ENCODE results near the gene PPP1CB.
A peak's percentile ranks its signal among the peaks of the same experiment; 100 is the strongest.

Gene PPP1CB

DNA sequence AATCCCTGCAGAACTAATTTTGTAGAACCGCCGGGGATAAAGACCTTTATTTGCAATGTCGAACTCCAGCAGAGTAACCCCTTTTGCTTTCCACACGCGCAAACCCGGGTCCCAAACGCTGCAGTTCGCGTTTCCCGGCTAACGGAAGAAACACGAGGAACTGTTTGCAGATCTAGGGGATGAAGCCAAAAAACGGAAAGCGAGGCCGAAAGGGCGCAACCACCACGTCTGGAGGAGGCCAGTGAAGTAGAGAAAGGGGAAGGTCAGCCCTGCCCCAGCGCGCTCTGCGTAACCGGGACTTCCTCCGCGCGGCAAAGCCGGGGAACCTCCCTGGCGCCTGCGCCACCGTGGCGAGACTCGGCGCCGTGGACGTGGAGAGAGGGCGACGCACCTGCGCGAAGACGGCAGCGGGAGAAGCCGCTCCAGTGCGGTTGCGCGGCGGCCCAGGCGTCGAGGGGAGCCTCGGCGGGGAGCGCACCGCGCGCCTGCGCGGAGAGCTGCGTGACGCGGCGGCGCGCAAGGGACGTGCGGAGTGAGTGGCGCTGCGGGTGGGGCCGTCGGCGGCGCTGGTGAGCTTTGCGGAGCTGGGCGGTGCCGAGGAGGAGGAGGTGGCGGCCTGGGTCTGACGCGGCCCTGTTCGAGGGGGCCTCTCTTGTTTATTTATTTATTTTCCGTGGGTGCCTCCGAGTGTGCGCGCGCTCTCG is at the start of gene PPP1CB:
TSS of gene PPP1CB (plus strand) at position 579 of the 704 bp plus-strand sequence. CDS start 295 bp downstream, outside the sequence.
- Histone ChIP-seq H3K4me3 (peak within 1 kb of the TSS; percentile 84 to 100 (median 96)), H3K27ac (peak within 1 kb of the TSS; percentile 97 to 100 (median 100))

DNA sequence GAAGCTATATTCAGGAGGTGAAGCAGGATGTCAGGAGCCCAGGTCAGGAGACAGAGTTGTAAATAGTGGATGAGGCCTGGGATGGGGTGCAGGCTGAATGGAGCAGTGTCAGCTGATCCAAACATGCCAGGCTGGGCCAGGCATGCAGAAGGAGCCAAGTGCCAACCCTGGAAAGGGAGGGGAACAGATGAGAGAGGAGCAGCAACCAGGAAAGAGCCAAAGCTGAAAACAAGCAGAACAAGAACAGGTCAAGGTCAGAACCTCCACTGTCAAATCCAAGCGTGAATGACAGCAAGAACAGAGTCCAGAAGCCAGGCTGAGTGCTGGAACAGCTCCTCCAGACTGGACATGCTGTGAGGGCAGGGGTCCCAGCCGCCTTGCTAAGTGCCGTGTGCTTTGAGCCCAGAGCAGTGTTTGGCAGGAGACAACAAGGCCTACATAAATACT is 49.2 kb upstream of the PPP1CB start:
- peak overlapping the region in 10 of 21 experiments; percentile 19 to 67 (median 46) for H3K27ac ChIP-seq

DNA sequence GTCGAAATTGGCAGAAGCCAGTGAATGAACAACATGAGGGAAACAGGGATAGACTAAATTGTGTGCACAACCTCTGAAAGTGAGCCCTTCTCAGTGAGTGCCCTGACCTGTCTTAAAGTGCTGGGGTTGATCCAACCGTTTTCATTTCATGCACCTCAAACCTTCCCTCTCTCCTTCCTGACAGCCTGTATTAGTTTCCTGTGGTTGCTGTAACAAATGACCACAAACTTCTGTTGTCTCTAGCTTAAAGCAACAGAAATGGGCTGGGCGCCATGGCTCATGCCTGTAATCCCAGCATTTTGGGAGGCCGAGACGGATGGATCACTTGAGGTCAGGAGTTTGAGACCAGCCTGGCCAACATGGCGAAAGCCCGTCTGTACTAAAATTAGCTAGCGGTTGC is 48.8 kb upstream of the PPP1CB start:
- Histone ChIP-seq H3K27ac (peak overlapping the region in 10 of 21 experiments; percentile 19 to 67 (median 46)), H3K4me3 (no peak overlapping the region)

More for the DNA sequence above, 49.2 kb upstream of the PPP1CB start:
- H3K4me3 ChIP-seq, result no peak overlapping the region

DNA sequence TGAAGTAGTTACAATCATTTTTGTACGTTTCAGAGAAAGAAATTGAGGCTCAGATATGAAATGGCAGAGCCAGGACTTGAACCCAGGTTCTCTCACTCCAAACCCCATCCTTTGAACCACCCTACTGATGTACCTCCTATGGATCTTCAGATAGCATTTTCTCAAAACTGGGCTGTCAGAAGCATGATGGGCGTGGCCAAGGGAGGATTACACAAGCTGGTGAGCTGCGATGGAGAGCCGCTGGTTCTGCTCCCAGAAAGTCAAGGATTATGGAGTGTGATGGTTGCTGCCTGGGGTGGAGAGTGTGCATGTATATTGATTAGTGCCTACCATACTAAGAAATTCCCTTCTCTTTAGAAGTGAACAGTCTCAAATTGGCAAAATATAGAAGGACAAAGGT is 47.0 kb upstream of the PPP1CB start:
- Histone ChIP-seq H3K27ac (no peak overlapping the region), H3K4me3 (no peak overlapping the region)

DNA sequence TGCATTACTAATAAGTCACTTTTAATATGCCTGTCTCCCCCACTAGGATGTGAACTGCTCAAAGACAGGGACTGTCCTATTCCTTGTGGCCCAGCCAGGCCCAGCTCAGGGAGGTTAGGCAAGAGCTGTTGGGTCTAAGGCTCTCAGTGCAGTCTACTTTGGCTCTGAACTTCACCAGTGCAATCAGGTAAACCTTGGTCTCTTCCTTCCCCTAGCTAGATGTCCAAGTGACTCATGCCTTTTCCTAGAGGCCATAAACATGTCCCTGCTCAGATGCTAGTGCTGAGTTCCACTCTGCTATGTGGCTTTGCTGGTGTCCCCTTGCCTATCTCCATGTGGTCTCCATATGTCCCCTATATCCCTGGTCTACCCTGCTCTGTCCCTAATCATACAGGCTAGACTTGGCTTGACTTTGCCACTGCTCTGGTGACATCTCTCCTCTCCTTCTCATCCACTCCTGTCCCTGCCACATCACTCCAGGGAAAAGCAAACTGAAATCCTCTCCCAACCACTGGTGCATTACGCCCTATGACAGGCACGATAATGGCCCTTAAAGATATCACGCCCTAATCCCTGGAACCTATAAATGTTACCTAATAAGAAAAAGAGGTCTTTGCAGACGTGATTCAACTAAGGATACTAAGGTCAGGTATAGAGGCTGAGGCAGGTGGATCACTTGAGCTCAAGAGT is 45.7 kb upstream of the PPP1CB start:
- Histone ChIP-seq H3K4me3 (no peak overlapping the region), H3K27ac (peak overlapping the region in 1 of 21 experiments; percentile 29)

DNA sequence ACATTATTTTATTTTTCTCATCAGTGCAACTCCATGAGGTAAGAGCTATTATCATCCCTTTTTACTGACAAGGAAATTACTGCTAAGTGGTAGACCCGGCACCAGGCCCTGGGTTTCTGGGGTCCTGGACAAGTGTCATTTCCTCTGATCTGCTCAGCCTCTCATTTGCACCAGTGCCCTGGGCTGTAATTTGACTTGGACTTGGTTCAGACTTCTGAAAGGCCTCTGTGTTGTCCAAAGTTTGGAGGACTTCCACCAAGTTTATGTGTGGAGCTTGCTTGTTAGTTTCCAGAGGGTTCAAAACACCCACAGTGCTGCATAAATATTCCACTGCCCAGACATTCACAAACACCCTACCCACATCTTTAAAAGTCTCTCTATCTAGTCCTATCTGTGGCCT is 44.0 kb upstream of the PPP1CB start:
- Histone ChIP-seq H3K27ac (no peak overlapping the region), H3K4me3 (no peak overlapping the region)

DNA sequence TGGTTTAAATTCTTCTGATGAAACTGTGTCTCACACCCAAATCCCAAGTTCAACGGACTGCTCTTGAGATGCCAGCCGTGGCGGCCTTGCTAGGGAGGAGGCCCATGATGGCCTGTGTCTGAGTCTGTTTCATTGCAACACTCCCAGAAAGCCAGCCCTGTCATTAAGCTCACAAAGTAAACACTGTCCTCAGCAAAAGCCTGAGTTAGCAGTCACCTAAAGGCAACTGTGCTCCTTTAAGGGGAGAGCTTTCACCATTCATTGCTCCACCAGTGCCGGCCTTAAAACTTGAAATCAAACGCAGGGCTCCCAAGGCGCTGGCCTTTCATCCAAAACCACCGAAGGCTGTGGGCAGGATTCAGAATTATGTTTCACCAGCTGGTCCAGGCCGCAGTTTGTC is 42.5 kb upstream of the PPP1CB start:
- H3K4me3 ChIP-seq, result no peak overlapping the region
- H3K27ac ChIP-seq, result peak overlapping the region in 9 of 21 experiments; percentile 0 to 71 (median 44)

DNA sequence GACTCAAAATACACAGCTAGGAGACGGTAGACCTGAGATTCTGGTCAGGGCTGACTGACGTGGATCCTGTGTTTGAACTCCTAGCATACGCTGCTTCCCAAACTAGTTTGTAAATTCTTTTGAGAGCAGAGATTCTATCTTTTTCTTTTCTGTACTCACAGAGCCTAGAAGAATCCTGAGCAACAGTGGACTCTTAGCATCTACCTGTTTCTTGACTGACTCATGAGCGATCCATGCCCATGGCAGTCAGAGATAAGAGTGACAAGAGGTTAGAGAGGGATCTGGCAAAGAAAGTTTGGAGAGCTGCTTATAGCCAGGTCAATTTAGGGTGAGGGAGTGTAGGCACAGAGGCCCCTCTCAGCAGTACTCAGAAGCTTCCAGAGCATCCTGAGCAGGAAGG is 41.1 kb upstream of the PPP1CB start:
- Histone ChIP-seq H3K27ac (peak overlapping the region in 3 of 21 experiments; percentile 20 to 56 (median 38)), H3K4me3 (no peak overlapping the region)

DNA sequence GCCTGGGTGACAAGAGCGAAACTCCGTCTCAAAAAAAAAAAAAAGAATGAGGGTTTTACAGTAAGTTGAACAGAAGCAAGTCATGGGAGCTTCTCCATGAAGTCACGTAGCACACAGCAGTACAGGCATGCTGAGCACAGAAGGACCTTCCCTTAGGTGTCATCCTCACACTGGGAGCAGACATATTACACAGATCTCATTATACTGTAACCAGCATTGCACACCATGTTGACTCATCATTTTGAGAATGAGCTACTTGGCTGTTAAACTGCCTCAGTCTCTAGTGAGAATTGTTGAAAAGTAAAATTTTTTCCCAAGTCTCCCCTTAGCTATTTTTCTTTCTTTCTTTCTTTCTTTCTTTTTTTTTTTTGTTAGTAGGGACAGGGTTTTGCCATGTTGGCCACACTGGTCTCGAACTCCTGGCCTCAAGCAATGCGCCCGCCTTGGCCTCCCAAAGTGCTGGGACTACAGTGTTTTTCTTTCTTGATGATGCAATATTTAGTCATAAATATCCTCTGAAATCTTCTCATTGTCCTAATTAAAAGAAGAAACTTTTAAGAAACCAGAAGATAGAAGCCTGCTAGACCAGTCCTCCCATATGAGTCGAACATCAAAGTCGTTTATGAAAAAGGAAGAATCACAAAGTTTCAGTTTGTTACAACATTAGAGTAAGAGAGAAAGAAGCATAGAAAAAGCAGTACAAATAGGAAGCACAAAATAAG is 37.9 kb upstream of the PPP1CB start:
- Histone ChIP-seq H3K4me3 (no peak overlapping the region), H3K27ac (peak overlapping the region in 16 of 21 experiments; percentile 27 to 86 (median 76))

DNA sequence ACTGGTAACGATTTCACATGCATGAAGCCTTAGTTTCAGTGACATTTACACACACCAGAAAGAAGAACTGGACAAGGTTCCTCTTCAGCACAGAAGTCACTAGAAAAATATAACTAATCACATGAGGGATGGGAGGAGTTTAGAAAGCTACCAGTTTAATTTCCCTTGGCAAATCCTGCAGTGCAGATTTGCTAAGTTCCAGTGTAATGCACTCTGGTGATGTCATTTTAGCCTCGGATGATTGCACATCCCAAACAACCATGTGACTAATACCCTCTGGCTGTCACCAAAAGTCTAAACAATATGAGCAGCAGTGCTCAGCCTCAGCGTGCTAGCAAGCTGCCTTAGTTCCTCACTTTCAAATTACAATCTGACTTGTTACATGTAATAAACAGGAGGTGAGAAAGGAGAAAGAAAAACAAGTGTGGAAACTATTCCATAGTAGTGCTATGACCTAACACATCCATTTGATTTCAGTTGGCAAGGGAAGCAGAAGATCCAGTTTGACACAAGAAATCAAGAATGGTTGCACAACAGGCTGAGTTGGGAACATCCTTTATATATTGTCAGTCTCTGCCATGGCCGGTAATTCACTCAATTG is 35.3 kb upstream of the PPP1CB start:
- H3K4me3 ChIP-seq, result no peak overlapping the region
- H3K27ac ChIP-seq, result peak overlapping the region in 20 of 21 experiments; percentile 39 to 88 (median 82)

DNA sequence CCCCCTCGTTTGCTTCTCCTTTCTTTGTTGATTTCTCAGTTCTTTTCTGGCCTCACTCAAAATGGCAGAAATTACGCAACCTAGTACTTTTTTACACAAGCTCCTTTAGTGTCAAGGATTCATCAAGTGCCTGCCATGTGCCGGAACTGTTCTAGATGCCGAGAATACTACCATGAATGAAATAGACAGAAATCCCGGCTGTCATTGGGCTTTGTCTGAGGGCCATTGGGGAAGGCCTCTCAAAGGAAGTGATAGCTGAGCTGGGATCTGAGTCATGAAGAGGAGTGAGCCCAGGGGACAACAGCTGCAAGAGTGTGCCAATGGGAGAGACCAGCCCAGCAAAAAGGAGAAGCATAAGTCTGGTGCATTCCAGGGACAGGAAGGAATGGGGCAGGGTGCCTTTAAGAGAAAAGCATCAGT is 34.3 kb upstream of the PPP1CB start:
- peak overlapping the region in 20 of 21 experiments; percentile 59 to 88 (median 80) for H3K27ac ChIP-seq

DNA sequence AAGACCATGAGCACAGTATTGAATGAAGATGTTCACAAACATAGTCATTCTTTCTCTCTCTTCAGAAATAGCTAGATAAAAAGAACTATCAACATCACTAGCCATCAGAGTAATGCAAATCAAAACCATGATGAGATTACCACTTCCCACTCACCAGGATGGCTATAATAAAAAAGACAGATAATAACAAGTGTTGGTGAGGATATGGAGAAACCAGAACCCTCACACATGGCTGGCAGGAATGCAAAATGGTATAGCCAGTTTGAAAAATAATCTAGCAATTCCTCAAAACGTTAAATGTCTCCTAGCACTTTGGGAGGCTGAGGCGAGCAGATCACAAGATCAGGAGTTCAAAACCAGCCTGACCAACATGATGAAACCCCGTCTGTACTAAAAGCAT is 31.3 kb upstream of the PPP1CB start:
- Histone ChIP-seq H3K27ac (no peak overlapping the region), H3K4me3 (no peak overlapping the region)

More for the DNA sequence above, 34.3 kb upstream of the PPP1CB start:
- H3K4me3 ChIP-seq, result no peak overlapping the region

DNA sequence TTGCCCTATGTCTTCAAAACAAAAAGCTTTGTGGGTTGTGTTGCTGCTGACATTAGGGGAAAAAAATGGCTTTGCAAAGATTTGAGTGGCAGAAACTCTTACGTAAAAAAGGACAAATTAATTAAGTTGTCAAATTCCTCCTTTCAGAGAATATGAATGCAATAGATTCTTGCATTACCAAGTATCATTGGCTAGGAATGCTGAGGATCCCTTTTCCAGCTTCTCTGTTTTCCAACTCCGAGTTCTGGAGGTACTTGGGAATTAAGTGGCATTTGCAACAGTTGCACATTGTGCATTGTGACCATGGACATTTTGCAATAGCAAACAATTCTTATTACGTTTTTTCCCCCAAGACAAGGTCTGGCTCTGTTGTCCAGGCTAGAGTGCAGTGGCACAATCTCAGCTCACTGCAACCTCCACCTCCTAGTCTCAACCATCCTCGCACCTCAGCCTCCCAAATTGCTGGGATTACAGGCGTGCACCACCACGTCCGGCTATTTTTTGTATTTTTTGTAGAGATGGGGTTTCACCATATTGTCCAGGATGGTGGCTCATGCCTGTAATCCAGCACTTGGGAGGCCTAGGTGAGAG is 29.9 kb upstream of the PPP1CB start:
- Histone ChIP-seq H3K27ac (no peak overlapping the region), H3K4me3 (no peak overlapping the region)

DNA sequence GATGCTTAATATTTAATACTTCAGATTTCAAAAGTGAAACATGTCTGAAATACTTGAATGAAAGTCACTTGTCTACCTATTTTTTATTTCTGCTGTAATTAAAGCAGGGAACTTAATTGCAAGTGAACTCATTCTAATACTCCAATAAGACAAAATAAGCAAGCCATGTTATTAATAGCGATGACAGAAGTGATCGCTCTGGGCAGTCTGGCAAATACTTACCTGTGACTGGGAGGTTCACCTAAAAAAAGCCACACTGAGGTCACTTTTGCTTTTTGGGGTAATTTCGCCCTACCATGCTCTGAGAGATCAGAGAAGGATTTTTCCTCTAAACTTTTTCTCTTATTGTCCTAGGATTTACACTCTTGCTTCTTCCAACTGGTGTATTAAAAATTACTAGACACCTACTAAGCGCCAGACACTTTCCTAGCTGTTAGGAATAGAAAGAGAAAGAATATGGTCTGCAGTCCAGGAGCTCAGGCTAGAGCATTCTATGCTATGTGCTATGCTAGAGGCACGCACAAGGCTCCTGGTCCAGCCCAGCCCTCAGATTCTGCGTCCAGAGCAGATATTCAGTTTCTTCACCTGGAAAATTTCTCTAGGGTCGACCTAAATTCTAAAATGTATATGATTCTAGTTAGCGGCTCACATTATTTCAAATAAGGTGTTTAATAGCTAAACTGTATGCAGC is 26.5 kb upstream of the PPP1CB start:
- no peak overlapping the region for H3K27ac ChIP-seq

DNA sequence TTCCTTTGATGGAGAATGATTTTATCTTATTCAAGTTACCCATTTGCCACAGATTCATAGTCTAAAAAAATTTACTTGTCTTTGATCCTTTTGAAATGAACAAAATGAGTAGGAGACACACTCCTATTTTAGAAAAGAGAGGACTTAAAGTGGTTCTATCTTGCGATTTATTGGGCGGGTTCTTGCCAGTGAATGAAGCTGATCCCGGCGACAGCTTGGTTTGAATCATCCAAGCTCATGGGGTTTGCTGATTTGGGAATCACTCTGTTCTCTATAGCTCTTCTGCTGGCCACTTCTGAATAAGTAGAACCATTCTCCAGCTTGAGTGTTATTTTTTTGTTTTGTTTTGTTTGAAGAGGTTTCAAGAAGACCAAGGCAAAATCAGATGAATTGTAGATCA is 25.5 kb upstream of the PPP1CB start:
- H3K4me3 ChIP-seq, result no peak overlapping the region
- H3K27ac ChIP-seq, result no peak overlapping the region

More for the DNA sequence above, 26.5 kb upstream of the PPP1CB start:
- no peak overlapping the region for H3K4me3 ChIP-seq

DNA sequence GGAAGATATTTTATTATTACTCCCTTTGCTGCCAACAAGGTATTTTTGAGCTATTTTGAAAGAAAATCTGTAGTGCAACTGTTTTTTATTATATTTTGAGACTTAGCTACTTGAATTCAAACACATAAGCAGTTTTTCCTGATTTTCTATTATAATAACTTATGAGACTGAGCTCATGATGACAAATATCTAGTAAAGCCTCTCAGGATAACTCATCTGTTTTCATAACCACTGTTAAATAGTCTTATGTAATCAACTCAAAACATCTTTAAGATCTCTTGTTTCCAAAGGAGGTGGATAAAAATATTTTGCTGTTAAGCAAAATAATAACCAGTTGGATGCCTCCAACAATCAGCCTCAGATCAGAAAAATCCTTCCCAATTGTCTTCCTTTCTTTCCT is 21.9 kb upstream of the PPP1CB start:
- H3K4me3 ChIP-seq, result no peak overlapping the region
- peak overlapping the region in 5 of 21 experiments; percentile 19 to 59 (median 46) for H3K27ac ChIP-seq

DNA sequence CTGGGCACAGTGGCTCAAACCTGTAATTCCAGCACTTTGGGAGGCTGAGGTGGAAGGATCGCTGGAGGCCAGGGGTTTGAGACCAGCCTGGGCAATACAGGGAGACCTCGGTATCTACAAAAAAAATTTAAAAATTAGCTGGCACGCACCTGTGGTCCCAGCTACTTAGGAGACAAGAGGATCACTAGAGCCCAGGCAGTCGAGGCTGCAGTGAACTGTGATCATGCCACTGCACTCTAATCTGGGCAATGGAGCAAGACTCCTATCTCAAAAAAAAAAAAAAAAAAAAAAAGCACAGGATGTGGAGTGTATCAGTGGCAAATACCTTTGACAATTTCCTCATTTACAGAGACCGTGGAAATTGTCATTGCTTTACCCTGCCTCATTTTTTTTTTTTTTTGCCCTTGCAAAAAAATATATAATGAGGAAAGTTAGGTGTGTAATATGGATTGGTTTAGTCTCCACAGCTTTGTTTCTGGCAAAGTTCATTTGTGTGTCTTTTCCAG is 20.9 kb upstream of the PPP1CB start:
- Histone ChIP-seq H3K4me3 (no peak overlapping the region), H3K27ac (peak overlapping the region in 2 of 21 experiments; percentile 15 to 59)

DNA sequence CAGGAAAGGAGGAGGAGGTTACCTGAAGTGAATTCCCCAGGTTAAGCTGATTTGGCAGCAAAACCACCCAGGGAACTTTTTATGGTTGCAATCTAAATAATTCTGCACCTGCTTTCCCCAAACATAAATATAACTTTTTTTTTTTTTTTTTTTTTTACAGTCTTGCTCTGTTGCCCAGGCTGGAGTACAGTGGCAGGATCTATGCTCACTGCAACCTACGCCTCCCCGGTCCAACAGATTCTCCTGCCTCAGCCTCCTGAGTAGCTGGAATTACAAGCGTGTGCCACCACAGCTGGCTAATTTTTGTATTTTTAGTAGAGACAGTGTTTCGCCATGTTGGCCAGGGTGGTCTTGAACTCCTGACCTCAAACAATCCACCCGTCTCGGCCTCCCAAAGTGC is 16.1 kb upstream of the PPP1CB start:
- H3K4me3 ChIP-seq, result no peak overlapping the region
- H3K27ac ChIP-seq, result peak overlapping the region in 6 of 21 experiments; percentile 8 to 52 (median 25)

DNA sequence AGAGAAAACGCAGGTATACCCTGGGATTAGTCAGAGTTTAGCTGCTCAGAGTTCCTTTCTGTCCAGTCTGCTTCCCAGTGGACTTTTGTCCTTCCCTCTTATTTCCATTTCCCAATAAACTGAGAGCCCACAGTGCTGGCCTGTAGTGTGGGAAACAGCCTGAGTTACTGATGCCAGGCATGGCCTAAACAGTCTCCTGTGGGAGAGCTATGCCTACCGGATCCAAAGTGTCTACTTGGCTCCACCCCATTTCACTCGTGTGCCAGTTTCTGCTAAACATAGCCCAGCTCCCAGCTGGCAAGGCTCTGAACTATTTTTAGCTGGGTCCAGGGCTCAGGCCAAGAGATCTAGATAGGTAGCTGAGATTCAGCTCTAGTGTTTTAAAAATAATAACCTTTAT is 15.6 kb upstream of the PPP1CB start:
- Histone ChIP-seq H3K27ac (peak overlapping the region in 6 of 21 experiments; percentile 8 to 52 (median 25)), H3K4me3 (no peak overlapping the region)

Measured in skin epidermis (tissue), 12 donors.